Mesenchymal stem cell (in vitro differentiated cells and primary cell): ENCODE data around the gene AIG1.

Experiments used
- DNase-seq: peaks from one replicate; pipeline ENCODE4 v3.0.0-alpha.2; 2013
- H2AFZ ChIP-seq: one replicate; pipeline ENCODE4 v1.6.1; 2013; ENCODE audit warnings: low read depth, mild to moderate bottlenecking, control low read depth, inconsistent platforms, low read length, moderate library complexity
- H2AK5ac ChIP-seq: 2 replicates; pipeline ENCODE4 v1.6.1; 2013; ENCODE audit warnings: low read length, moderate library complexity, mild to moderate bottlenecking, inconsistent platforms; ENCODE audit not compliant: severe bottlenecking
- H2BK120ac ChIP-seq: one replicate; pipeline ENCODE4 v1.6.1; 2013; ENCODE audit warnings: low read depth, mild to moderate bottlenecking, inconsistent platforms, low read length, moderate library complexity
- H2BK12ac ChIP-seq, 2 experiments: one replicate each; pipeline ENCODE4 v1.6.1; 2013; ENCODE audit warnings: inconsistent platforms in 2 of 2, low read length in 2 of 2, mild to moderate bottlenecking in 2 of 2, moderate library complexity in 2 of 2, control low read depth in 1 of 2
- H2BK15ac ChIP-seq: one replicate; pipeline ENCODE4 v1.6.1; 2013; ENCODE audit warnings: mild to moderate bottlenecking, low read depth, inconsistent platforms; ENCODE audit not compliant: poor library complexity, severe bottlenecking
- H2BK5ac ChIP-seq: 2 replicates; pipeline ENCODE4 v1.6.1; 2013; ENCODE audit warnings: low read depth, mild to moderate bottlenecking, low read length, control low read depth, inconsistent platforms; ENCODE audit not compliant: poor library complexity, severe bottlenecking
- H3K14ac ChIP-seq, 2 experiments: one replicate each; pipeline ENCODE4 v1.6.1; 2013; ENCODE audit warnings: inconsistent platforms in 2 of 2, low read length in 2 of 2, control low read depth in 1 of 2, mild to moderate bottlenecking in 1 of 2, moderate library complexity in 1 of 2
- H3K18ac ChIP-seq, 2 experiments: one replicate each; pipeline ENCODE4 v1.6.1; 2013; ENCODE audit warnings: inconsistent platforms in 2 of 2, low read length in 2 of 2, control low read depth in 1 of 2, low read depth in 1 of 2, mild to moderate bottlenecking in 1 of 2
- H3K23ac ChIP-seq, 2 experiments: one replicate each; pipeline ENCODE4 v1.6.1; 2013; ENCODE audit warnings: inconsistent platforms in 2 of 2, low read length in 2 of 2, mild to moderate bottlenecking in 2 of 2, moderate library complexity in 2 of 2, control low read depth in 1 of 2
- H3K27ac ChIP-seq: 2 replicates; pipeline ENCODE4 v1.5.1; 2013; ENCODE audit warnings: mild to moderate bottlenecking, moderate library complexity, low read length, control low read depth, inconsistent platforms; ENCODE audit not compliant: poor library complexity, severe bottlenecking
- H3K27me3 ChIP-seq, 2 experiments: 2 replicates each; pipeline versions ENCODE4 v1.6.1 to v1.7.0; 2013; ENCODE audit warnings: low read length in 2 of 2, mild to moderate bottlenecking in 2 of 2, moderate library complexity in 2 of 2, control low read depth in 1 of 2, inconsistent platforms in 1 of 2; ENCODE audit not compliant: control insufficient read depth in 1 of 2, insufficient read depth in 1 of 2
- H3K36me3 ChIP-seq, 2 experiments: 2 replicates each; pipeline versions ENCODE4 v1.6.1 to v1.7.0; 2013; ENCODE audit warnings: low read length in 2 of 2, control low read depth in 1 of 2, inconsistent platforms in 1 of 2, low read depth in 1 of 2, mild to moderate bottlenecking in 1 of 2; ENCODE audit not compliant: insufficient read depth in 2 of 2, control insufficient read depth in 1 of 2
- H3K4ac ChIP-seq, 2 experiments: one replicate each; pipeline ENCODE4 v1.6.1; 2013; ENCODE audit warnings: inconsistent platforms in 2 of 2, low read length in 2 of 2, mild to moderate bottlenecking in 2 of 2, moderate library complexity in 2 of 2, control low read depth in 1 of 2, low read depth in 1 of 2
- H3K4me1 ChIP-seq: 2 replicates; pipeline ENCODE4 v1.6.1; 2013; ENCODE audit warnings: low read depth, low read length, control low read depth; ENCODE audit not compliant: control insufficient read depth, insufficient read depth
- H3K4me2 ChIP-seq: 2 replicates; pipeline ENCODE4 v1.6.1; 2013; ENCODE audit warnings: low read length, mild to moderate bottlenecking, inconsistent platforms; ENCODE audit not compliant: poor library complexity, severe bottlenecking
- H3K4me3 ChIP-seq, 2 experiments: 2 replicates each; pipeline versions ENCODE4 v1.5.1 to v1.7.0; 2013; ENCODE audit warnings: low read length in 2 of 2, mild to moderate bottlenecking in 2 of 2, control low read depth in 1 of 2, low read depth in 1 of 2; ENCODE audit not compliant: insufficient read depth in 1 of 2
- H3K79me1 ChIP-seq: replicated peaks from 2 replicates; pipeline ENCODE4 v1.6.1; 2013; ENCODE audit warnings: mild to moderate bottlenecking, control low read depth, low read length, inconsistent platforms; ENCODE audit not compliant: poor library complexity, severe bottlenecking
- H3K9ac ChIP-seq: 2 replicates; pipeline ENCODE4 v1.7.0; 2013; ENCODE audit warnings: mild to moderate bottlenecking, low read length, moderate library complexity
- H3K9me3 ChIP-seq: 2 replicates; pipeline ENCODE4 v1.7.0; 2013; ENCODE audit warnings: mild to moderate bottlenecking, low read length; ENCODE audit not compliant: control insufficient read depth
- H4K8ac ChIP-seq: one replicate; pipeline ENCODE4 v1.6.1; 2013; ENCODE audit warnings: inconsistent platforms, mild to moderate bottlenecking, low read length, moderate library complexity
- H4K91ac ChIP-seq: one replicate; pipeline ENCODE4 v1.6.1; 2013; ENCODE audit warnings: mild to moderate bottlenecking, low read length, inconsistent platforms
- WGBS: methylation state at CpG from one replicate; pipeline ENCODE4 v1.1.7; 2013; ENCODE audit warnings: mixed read lengths; 5-methylcytosine and 5-hydroxymethylcytosine counted together

AIG1 gene

DNA sequence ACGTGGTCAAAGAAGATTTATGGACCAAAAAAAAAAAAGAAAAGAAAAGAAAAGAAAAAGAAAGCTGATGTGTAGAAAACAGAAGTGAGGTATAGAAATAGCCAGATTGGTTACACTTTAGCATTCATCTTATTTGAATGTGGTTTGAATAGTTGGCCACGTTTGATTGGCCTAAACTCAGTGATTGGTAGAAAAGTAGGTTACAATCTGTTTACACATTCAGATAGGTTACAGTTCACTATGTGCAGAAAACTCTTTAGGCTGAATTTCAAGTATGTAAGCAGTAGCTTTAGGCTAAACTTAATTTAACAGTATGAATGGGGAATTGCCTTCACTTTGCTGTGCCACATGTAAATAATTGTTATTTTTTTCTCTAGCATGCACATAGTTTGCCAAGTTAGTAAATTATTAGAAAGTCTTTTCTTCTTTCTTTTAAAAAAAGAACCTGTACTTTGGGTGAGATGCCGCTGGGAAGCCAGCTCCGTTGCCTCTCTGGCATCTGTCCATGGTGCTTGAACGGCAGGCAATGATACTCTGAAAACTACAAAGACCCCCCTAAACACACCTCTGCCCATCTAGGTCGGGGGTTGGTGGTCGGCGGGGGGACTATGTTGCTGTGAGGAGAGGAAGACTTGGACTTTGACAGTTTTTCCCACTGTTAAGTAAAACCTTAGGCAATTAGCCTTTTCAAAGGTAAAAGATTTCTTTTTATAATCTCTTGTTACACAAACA, 173.0 kb downstream of the AIG1 start:
- no peak overlapping the region for H3K9ac ChIP-seq
- H4K91ac ChIP-seq, result no peak overlapping the region
- no peak overlapping the region for H3K27ac ChIP-seq
- H2BK12ac ChIP-seq, result no peak overlapping the region
- no peak overlapping the region for H3K14ac ChIP-seq
- H3K27me3 ChIP-seq, result no peaks in the 10 kb centered on the region
- DNase-seq, result no peak
- no peak overlapping the region for H2AK5ac ChIP-seq
- H3K18ac ChIP-seq, result no peak overlapping the region
- no peak overlapping the region for H3K4me3 ChIP-seq
- H2BK5ac ChIP-seq, result no peak overlapping the region
- H3K79me1 ChIP-seq, result peaks cover 2% of the 10 kb centered on the region
- no peak overlapping the region for H2AFZ ChIP-seq
- H3K9me3 ChIP-seq, result no peaks in the 10 kb centered on the region
- H3K23ac ChIP-seq, result no peak overlapping the region
- no peak overlapping the region for H3K4me2 ChIP-seq
- no peak overlapping the region for H4K8ac ChIP-seq
- H2BK120ac ChIP-seq, result no peak overlapping the region
- 41% methylated on average over 5 of the region's 8 CpGs for WGBS
- peaks cover 2% of the 10 kb centered on the region for H3K4me1 ChIP-seq
- no peak overlapping the region for H3K4ac ChIP-seq
- H3K36me3 ChIP-seq, result no peaks in the 10 kb centered on the region
- H2BK15ac ChIP-seq, result no peak overlapping the region

GRCh38 chr6:143234734-143235133, 174.0 kb downstream of the AIG1 start:
- WGBS, result 88% methylated on average over 2 of the region's 2 CpGs
- no peak for DNase-seq
- H2BK120ac ChIP-seq, result no peak overlapping the region
- peaks cover 2% of the 10 kb centered on the region for H3K79me1 ChIP-seq
- H2AFZ ChIP-seq, result no peak overlapping the region
- H2BK5ac ChIP-seq, result no peak overlapping the region
- no peak overlapping the region for H3K18ac ChIP-seq
- no peak overlapping the region for H3K14ac ChIP-seq
- H4K91ac ChIP-seq, result no peak overlapping the region
- no peak overlapping the region for H3K23ac ChIP-seq
- no peaks in the 10 kb centered on the region for H3K36me3 ChIP-seq
- H4K8ac ChIP-seq, result no peak overlapping the region
- no peaks in the 10 kb centered on the region for H3K27me3 ChIP-seq
- H2BK15ac ChIP-seq, result no peak overlapping the region
- H3K27ac ChIP-seq, result no peak overlapping the region
- no peaks in the 10 kb centered on the region for H3K9me3 ChIP-seq
- H3K9ac ChIP-seq, result no peak overlapping the region
- no peak overlapping the region for H2BK12ac ChIP-seq
- H3K4ac ChIP-seq, result no peak overlapping the region
- peaks cover 2% of the 10 kb centered on the region for H3K4me1 ChIP-seq
- H3K4me2 ChIP-seq, result no peak overlapping the region
- H3K4me3 ChIP-seq, result no peak overlapping the region
- no peak overlapping the region for H2AK5ac ChIP-seq

DNA sequence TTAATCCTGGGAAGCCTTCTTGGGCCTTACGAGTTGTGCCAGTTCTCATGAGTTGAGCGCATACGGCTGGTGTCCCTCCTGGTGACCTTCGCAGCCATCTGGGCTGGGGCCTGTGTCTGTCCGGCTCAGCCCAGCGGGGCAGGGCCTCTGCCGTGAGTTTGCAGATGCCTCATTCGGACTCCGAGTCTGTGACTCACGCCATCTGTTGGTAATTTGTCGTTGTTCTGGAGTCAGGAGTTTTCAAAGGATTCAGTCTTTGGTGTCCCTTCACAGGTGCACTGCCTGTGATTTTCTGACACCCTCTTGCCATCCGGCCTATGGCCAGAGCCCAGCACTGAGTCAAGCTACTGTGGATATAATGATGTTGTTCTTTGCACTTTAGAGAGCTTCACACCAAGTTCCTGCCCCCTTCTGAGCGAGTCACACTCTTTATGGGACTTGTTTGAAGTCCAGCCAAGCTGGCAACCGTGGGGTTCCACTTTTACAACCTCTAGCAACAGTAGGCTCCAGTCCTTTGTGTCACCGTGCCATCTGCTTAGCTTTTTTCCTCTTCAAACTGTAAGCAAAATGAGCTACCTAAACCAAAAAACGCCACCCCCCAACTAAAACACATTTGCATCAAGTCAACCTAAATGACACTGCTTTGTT, 175.6 kb downstream of the AIG1 start:
- Histone ChIP-seq H2AK5ac (no peak overlapping the region), H3K4me2 (no peak overlapping the region)
- DNase-seq, result no peak

DNA sequence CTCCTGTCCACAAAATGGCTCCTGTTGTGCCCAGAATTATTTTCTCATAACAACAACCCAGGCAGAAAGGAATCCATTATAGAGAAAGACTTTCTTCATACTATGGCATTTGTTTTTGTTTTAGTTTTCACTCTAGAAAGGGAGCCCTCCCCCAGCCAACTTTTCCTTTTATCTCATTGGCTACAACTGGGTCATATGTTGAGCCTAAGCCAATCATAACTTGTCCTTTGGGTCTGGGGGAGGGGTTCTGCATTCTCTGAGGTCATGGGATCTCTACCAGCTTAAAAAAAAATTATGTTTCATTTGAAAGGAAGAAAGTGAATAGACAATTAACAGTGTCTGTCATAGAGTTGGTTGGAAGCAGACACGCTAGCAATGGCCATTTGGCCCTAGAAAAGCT, 177.6 kb downstream of the AIG1 start:
- H3K4ac ChIP-seq, result no peak overlapping the region
- no peak overlapping the region for H2BK15ac ChIP-seq
- no peak overlapping the region for H4K91ac ChIP-seq
- H3K36me3 ChIP-seq, result no peaks in the 10 kb centered on the region
- no peaks in the 10 kb centered on the region for H3K9me3 ChIP-seq
- no peaks in the 10 kb centered on the region for H3K27me3 ChIP-seq
- no peak overlapping the region for H4K8ac ChIP-seq
- no peak overlapping the region for H2BK120ac ChIP-seq
- no peak overlapping the region for H2AFZ ChIP-seq
- H3K9ac ChIP-seq, result no peak overlapping the region
- no peak overlapping the region for H3K27ac ChIP-seq
- 100% methylated on average over 1 of the region's 1 CpG for WGBS
- no peak overlapping the region for H2AK5ac ChIP-seq
- H3K18ac ChIP-seq, result no peak overlapping the region
- H3K79me1 ChIP-seq, result peaks cover 2% of the 10 kb centered on the region
- H3K4me1 ChIP-seq, result peaks cover 2% of the 10 kb centered on the region
- no peak for DNase-seq
- H2BK5ac ChIP-seq, result no peak overlapping the region
- no peak overlapping the region for H3K4me3 ChIP-seq
- H2BK12ac ChIP-seq, result no peak overlapping the region
- H3K14ac ChIP-seq, result no peak overlapping the region
- no peak overlapping the region for H3K23ac ChIP-seq
- no peak overlapping the region for H3K4me2 ChIP-seq

More for the DNA sequence above, 175.6 kb downstream of the AIG1 start:
- no peaks in the 10 kb centered on the region for H3K27me3 ChIP-seq
- no peaks in the 10 kb centered on the region for H3K9me3 ChIP-seq
- H2BK12ac ChIP-seq, result no peak overlapping the region
- no peak overlapping the region for H3K4me3 ChIP-seq
- H2BK5ac ChIP-seq, result no peak overlapping the region
- H3K79me1 ChIP-seq, result peaks cover 2% of the 10 kb centered on the region
- H4K8ac ChIP-seq, result no peak overlapping the region
- peak overlapping the region in 1 of 2 experiments; percentile 71 for H3K14ac ChIP-seq
- H3K4me1 ChIP-seq, result peaks cover 2% of the 10 kb centered on the region
- no peak overlapping the region for H3K4ac ChIP-seq
- H2BK15ac ChIP-seq, result no peak overlapping the region
- H3K36me3 ChIP-seq, result no peaks in the 10 kb centered on the region
- no peak overlapping the region for H4K91ac ChIP-seq
- H2BK120ac ChIP-seq, result no peak overlapping the region
- H2AFZ ChIP-seq, result peak overlapping the region; percentile 27
- H3K23ac ChIP-seq, result no peak overlapping the region
- H3K18ac ChIP-seq, result no peak overlapping the region
- H3K9ac ChIP-seq, result no peak overlapping the region
- WGBS, result 72% methylated on average over 16 of the region's 16 CpGs
- H3K27ac ChIP-seq, result no peak overlapping the region
